ENCODE results near the gene REPS1. TPM values are rescaled to one million over a fixed set of nuclear protein-coding genes. Genes with fewer than 3 reads are reported as not detected.
A peak's percentile ranks its signal among the peaks of the same experiment; 100 is the strongest.
"Not testable (repeated sequence)": the region's sequence is repeated elsewhere in the genome, so short reads cannot be mapped to it uniquely, and the experiment has no call there.

The REPS1 gene
- total and polyA plus RNA-seq, 2 donors from 2014 or later, result 33.4 to 37.0 TPM

DNA sequence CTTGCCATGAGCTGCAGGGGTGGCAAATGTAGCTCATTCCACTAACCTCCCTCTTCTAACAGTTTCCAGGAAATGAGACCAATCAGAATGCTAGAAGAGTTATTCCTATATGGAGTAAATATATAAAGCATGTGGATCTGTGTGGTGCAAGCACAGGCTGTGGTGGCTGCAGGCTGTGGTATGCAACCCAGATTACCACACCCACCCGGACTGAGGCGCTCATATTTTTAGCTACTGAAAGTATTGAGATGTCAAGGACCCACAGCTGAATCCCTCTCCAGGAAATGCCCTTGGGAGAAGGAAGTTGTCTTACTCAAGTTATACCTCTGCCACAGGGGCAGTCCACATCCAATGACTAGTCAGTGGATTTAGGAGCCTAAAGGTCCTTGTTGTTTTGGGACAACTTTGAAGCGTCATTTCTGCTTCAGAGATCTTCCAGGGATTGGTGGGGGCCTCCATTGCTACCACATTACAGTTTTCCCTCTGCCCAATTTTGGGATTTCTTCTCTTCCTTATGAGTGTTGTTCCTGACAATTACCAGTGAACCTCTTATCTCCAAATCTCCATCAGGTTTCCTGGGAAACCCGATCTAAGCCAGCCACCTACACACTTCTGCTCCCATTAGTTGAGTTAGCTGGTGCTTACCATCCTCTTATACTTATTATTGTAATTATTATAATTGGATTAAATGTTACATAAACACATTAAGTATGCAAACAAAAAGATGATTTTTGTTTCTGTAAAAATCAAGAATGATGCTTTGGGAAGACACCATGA lies 12.1 kb upstream of the REPS1 start:
- H3K9ac ChIP-seq (ENCODE audit: low read length in 3 of 3), result no peak overlapping the region
- no peaks in the 10 kb centered on the region for H3K4me1 ChIP-seq (ENCODE audit: control insufficient read depth in 2 of 3, insufficient read depth in 2 of 3, low read depth in 1 of 3, low read length in 3 of 3)
- FAIRE-seq, result no peak
- H3K36me3 ChIP-seq (ENCODE audit: control insufficient read depth in 2 of 3, insufficient read depth in 3 of 3, low read length in 3 of 3), result no peaks in the 10 kb centered on the region
- H3K27ac ChIP-seq (ENCODE audit: low read depth in 2 of 2, low read length in 2 of 2), result no peak overlapping the region
- no peak for DNase-seq
- H3K27me3 ChIP-seq (ENCODE audit: control insufficient read depth, insufficient read depth, low read length), result no peaks in the 10 kb centered on the region
- TF ChIP-seq, protein P1, sequence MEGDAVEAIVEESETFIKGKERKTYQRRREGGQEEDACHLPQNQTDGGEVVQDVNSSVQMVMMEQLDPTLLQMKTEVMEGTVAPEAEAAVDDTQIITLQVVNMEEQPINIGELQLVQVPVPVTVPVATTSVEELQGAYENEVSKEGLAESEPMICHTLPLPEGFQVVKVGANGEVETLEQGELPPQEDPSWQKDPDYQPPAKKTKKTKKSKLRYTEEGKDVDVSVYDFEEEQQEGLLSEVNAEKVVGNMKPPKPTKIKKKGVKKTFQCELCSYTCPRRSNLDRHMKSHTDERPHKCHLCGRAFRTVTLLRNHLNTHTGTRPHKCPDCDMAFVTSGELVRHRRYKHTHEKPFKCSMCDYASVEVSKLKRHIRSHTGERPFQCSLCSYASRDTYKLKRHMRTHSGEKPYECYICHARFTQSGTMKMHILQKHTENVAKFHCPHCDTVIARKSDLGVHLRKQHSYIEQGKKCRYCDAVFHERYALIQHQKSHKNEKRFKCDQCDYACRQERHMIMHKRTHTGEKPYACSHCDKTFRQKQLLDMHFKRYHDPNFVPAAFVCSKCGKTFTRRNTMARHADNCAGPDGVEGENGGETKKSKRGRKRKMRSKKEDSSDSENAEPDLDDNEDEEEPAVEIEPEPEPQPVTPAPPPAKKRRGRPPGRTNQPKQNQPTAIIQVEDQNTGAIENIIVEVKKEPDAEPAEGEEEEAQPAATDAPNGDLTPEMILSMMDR (IDR thresholded peaks at IDR 0.05; ENCODE audit: borderline replicate concordance, extremely low read depth, insufficient read depth), result no peak
- intact Hi-C loops (cut with DNase I), result no loop called here
- no peaks in the 10 kb centered on the region for H3K9me3 ChIP-seq (ENCODE audit: control insufficient read depth in 2 of 3, insufficient read depth in 1 of 3, low read length in 3 of 3)
- H3K4me3 ChIP-seq (ENCODE audit: low read length in 3 of 3), result no peak overlapping the region

DNA sequence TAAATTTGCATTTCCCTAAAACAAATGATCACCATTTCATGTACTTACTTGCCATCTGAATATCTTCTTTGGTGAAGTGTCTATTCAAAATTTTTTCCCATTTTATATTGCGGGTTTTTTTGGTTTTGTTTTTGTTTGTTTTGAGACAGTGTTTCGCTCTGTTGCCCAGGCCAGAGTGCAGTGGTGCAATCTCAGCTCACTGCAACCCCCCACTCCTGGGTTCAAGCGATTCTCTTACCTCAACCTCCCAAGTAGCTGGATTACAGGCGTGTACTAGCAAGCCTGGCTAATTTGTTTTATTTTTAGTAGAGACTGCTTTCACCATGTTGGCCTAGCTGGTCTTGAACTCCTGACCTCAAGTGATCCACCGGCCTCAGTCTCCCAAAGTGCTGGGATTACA lies 9.1 kb upstream of the REPS1 start:
- Histone ChIP-seq H3K4me3 (ENCODE audit: low read length in 3 of 3) (no peak overlapping the region), H3K4me1 (ENCODE audit: control insufficient read depth in 2 of 3, insufficient read depth in 2 of 3, low read depth in 1 of 3, low read length in 3 of 3) (peaks cover 0 to 3% (median 0%) of the 10 kb centered on the region in 3 donors), H3K9me3 (ENCODE audit: control insufficient read depth in 2 of 3, insufficient read depth in 1 of 3, low read length in 3 of 3) (no peaks in the 10 kb centered on the region), H3K36me3 (ENCODE audit: control insufficient read depth in 2 of 3, insufficient read depth in 3 of 3, low read length in 3 of 3) (no peaks in the 10 kb centered on the region), H3K27me3 (ENCODE audit: control insufficient read depth, insufficient read depth, low read length) (no peaks in the 10 kb centered on the region), H3K27ac (ENCODE audit: low read depth in 2 of 2, low read length in 2 of 2) (no peak overlapping the region), H3K9ac (ENCODE audit: low read length in 3 of 3) (no peak overlapping the region)
- intact Hi-C loops (cut with DNase I), result no loop called here
- no peak for DNase-seq
- no peak for FAIRE-seq
- TF ChIP-seq, protein P1 (IDR thresholded peaks at IDR 0.05; ENCODE audit: borderline replicate concordance, extremely low read depth, insufficient read depth), result no peak

DNA sequence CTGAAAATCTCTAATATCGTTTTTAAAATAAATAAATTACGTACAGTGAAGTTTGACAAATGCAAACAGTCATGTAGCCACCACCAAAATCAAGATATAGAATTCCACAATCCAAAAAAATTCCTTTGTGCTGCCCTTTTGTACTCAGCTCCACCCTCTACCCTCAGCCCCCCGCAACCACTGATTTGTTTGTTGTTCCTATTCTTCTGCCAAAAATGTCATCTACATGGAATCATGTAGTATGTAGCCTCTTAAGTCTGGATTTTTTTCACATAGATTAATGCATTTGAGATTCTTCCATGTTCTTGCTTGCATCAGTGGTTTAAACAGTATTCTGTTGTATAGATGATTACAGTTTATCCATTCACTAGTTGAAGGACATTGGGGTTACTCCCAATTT lies 8.5 kb upstream of the REPS1 start:
- DNase-seq (peak in 1 of 5 donors; percentile 26), FAIRE-seq (no peak)
- intact Hi-C loops (cut with DNase I), result no loop called here
- Histone ChIP-seq H3K9me3 (ENCODE audit: control insufficient read depth in 2 of 3, insufficient read depth in 1 of 3, low read length in 3 of 3) (no peaks in the 10 kb centered on the region), H3K27me3 (ENCODE audit: control insufficient read depth, insufficient read depth, low read length) (no peaks in the 10 kb centered on the region), H3K4me3 (ENCODE audit: low read length in 3 of 3) (no peak overlapping the region), H3K36me3 (ENCODE audit: control insufficient read depth in 2 of 3, insufficient read depth in 3 of 3, low read length in 3 of 3) (no peaks in the 10 kb centered on the region), H3K27ac (ENCODE audit: low read depth in 2 of 2, low read length in 2 of 2) (no peak overlapping the region), H3K4me1 (ENCODE audit: control insufficient read depth in 2 of 3, insufficient read depth in 2 of 3, low read depth in 1 of 3, low read length in 3 of 3) (peaks cover 0 to 3% (median 0%) of the 10 kb centered on the region in 3 donors), H3K9ac (ENCODE audit: low read length in 3 of 3) (no peak overlapping the region)
- TF ChIP-seq, protein P1 (IDR thresholded peaks at IDR 0.05; ENCODE audit: borderline replicate concordance, extremely low read depth, insufficient read depth), result no peak

DNA sequence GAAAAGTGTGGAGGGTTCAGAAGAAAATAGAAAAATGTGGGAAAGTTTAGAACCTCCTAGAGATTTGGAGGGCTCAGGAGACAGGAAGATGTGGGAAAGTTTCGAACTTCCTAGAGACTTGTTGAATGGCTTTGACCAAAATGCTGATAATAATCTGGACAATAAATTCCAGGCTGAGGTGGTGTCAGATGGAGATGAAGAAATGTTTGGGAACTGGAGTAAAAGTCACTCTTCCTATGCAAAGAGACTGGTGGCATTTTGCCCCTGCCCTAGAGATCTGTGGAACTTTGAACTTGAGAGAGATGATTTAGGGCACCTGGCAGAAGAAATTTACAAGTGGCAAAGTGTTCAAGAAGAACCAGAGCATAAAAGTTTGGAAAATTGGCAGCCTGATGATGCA lies 5.4 kb upstream of the REPS1 start:
- H3K4me3 ChIP-seq (ENCODE audit: low read length in 3 of 3); H3K9ac ChIP-seq (ENCODE audit: low read length in 3 of 3); intact Hi-C loops (cut with DNase I); H3K36me3 ChIP-seq (ENCODE audit: control insufficient read depth in 2 of 3, insufficient read depth in 3 of 3, low read length in 3 of 3); H3K9me3 ChIP-seq (ENCODE audit: control insufficient read depth in 2 of 3, insufficient read depth in 1 of 3, low read length in 3 of 3); H3K27me3 ChIP-seq (ENCODE audit: control insufficient read depth, insufficient read depth, low read length); H3K4me1 ChIP-seq (ENCODE audit: control insufficient read depth in 2 of 3, insufficient read depth in 2 of 3, low read depth in 1 of 3, low read length in 3 of 3); FAIRE-seq; DNase-seq; H3K27ac ChIP-seq (ENCODE audit: low read depth in 2 of 2, low read length in 2 of 2): not testable (repeated sequence)

DNA sequence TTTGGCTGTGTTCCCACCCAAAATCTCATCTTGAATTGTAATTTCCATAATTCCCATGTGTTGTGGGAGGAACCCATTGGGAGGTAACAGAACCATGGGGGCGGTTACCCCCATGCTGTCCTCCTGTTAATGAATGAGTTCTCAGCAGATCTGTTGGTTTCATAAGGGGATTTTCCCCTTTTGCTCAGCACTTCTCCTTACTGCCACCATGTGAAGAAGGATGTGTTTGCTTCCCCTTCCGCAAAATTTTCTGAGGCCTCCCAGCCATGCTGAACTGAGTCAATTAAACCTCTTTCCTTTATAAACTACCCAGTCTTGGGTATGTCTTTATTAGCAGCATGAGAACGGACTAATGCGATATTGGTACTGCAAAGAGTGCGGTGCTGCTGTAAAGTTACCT lies 4.9 kb upstream of the REPS1 start:
- FAIRE-seq; intact Hi-C loops (cut with DNase I); DNase-seq; H3K27ac ChIP-seq (ENCODE audit: low read depth in 2 of 2, low read length in 2 of 2); H3K9me3 ChIP-seq (ENCODE audit: control insufficient read depth in 2 of 3, insufficient read depth in 1 of 3, low read length in 3 of 3); H3K36me3 ChIP-seq (ENCODE audit: control insufficient read depth in 2 of 3, insufficient read depth in 3 of 3, low read length in 3 of 3); H3K4me1 ChIP-seq (ENCODE audit: control insufficient read depth in 2 of 3, insufficient read depth in 2 of 3, low read depth in 1 of 3, low read length in 3 of 3); H3K4me3 ChIP-seq (ENCODE audit: low read length in 3 of 3); H3K27me3 ChIP-seq (ENCODE audit: control insufficient read depth, insufficient read depth, low read length); H3K9ac ChIP-seq (ENCODE audit: low read length in 3 of 3): not testable (repeated sequence)

All from kidney (tissue), 14 donors.